SW480 (cell line): ENCODE data around the gene PPP1CB.
"Not testable (repeated sequence)": the region's sequence is repeated elsewhere in the genome, so short reads cannot be mapped to it uniquely, and the experiment has no call there.

Source experiments
- DNase-seq: peaks from one replicate; pipeline ENCODE4 v3.0.0-alpha.2; 2016; ENCODE audit warnings: low spot score

PPP1CB gene

DNA sequence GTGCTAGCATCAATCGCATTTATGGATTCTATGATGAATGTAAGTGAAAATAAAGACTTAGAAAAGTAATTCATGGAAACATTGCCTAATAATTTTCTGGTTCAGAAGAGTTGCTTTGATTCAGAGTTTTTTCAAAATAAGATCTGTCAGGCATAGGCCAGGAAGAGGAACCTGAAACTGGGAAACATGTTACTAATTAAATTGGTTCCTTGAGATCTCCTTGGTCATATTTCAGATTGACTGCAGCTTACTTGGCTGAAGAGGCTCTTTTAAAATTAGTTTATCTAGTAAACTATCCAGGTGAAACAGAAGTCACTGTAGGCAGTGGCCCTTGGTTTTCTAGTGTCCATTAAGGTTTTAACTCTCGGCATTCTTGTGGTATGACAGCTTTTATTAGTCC is 27.4 kb downstream of the PPP1CB start:
- no peak for DNase-seq

DNA sequence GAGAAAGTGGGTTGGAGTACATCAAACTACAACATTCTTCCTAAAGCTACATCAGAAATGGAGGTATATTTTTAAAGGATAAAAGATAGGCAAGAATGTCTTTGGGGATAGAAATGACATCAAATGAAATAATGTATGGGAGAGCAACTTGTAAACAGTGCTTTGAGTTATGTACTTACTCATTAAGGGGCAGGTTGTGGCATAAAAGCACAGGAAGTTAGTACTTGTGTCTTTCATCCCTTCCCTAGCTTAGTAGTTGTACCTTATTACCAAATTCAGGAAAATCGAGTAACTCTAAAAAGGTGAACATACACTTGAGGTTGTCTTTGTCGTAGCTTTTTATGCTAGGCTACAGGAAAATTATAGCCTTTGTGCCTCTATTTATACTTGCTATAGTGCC is 28.9 kb downstream of the PPP1CB start:
- no peak for DNase-seq

DNA sequence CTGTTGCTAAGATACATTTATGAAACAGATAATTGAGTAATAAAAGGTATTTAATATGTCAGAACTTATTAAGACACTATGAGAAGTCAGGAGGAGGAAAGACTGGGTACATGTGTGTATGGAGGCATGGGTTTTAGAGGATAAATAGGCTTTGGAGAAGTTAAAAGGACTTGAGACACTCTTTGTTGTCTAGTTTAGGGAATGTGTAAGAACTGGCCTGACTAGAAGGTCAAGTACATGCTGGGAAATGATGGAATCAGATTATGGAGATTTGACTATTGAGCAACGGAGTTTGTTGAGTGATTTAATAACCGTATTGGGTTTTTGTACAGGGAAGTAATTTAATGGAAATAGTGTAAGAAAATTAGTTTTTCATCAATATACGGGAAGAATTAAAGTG is 30.8 kb downstream of the PPP1CB start:
- DNase-seq = no peak

DNA sequence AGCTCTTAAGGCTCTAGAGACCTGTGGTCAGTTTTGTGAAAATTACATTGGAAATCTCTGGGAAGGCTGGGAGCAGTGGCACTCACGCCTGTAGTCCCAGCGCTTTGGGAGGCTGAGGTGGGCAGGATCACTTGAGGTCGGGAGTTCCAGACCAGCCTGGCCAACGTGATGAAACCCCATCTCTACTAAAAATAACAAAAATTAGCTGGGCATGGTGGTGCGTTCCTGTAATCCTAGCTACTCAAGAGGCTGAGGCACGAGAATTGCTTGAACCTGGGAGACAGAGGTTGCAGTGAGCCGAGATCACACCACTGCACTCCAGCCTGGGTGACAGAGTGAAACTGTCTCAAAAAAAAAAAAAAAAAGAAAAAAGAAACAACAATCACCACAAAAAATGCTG is 32.9 kb downstream of the PPP1CB start:
- DNase-seq = not testable (repeated sequence)

DNA sequence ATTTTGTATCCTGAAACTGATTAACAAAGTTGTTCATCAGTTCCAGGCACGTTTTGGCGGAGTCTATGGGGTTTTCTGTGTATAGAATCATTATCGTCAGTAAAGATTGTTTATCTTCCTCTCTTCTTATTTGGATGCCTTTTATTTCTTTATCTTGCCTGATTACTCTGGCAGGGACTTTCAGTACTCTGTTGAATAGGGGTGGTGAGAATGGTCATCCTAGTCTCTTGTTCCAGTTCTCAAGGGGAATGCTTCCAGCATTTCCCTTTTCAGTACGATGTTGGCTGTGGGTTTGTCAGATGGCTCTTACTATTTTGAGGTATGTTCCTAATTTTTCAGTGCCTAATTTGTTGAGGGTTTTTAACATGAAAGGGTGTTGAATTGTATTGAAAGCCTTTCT is 45.0 kb downstream of the PPP1CB start:
- no peak for DNase-seq

DNA sequence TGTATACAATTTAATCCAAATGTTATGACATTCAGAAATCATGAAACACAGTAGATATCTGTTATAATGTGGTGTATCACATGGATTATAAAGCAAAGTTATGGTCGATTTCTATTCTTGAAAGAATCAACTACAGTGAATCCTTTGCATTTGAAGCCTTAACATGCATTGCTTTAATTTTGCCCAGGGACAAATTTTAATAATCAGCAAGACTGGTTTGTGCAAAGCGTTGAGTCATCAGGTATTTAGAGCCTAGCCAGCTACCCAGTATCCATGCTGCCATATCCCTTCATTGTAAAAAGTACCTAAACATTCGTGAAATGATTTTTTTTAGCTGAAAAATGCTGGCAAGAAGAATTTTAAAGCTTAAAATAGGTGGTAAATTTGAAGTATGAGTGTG is 50.1 kb downstream of the PPP1CB start:
- no peak for DNase-seq

DNA sequence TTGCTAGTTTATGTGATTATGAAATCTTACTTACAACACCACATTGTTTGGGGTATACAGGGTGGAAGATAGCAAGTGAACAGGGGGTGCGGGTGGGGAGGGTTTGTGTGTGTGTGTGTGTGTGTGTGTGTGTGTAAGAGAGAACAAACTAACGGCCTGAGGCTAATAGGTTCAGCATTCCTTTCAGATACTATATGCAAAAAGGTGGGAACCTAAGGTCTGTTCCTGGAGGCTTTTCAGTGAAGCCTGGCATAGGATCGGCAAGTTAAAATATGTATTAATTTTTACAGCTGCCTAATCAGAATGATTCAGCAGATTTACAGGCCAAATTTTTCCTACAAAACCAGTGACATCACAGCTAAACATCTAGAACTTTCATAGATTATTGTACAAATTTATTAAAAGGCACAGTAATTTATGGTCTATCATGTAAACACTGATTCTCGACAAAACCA is 51.4 kb downstream of the PPP1CB start:
- no peak for DNase-seq

DNA sequence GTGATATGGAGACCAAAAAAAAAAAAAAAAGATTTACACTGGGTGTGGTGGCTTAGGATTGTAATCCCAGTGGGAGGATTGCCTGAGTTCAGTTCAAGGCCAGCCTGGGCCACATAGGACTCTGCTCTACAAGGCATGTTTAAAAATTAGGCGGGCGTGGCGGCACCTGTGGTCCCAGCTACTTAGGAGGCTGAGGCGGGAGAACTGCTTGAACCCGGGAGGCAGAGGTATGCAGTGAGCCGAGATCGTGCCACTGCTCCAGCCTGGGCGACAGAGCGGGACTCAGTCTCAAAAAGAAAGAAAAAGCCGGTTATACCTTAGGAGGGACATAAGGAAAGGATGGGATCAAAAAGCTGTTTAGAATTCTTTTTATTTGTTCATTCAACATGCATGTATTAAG is 58.3 kb downstream of the PPP1CB start:
- DNase-seq = no peak

DNA sequence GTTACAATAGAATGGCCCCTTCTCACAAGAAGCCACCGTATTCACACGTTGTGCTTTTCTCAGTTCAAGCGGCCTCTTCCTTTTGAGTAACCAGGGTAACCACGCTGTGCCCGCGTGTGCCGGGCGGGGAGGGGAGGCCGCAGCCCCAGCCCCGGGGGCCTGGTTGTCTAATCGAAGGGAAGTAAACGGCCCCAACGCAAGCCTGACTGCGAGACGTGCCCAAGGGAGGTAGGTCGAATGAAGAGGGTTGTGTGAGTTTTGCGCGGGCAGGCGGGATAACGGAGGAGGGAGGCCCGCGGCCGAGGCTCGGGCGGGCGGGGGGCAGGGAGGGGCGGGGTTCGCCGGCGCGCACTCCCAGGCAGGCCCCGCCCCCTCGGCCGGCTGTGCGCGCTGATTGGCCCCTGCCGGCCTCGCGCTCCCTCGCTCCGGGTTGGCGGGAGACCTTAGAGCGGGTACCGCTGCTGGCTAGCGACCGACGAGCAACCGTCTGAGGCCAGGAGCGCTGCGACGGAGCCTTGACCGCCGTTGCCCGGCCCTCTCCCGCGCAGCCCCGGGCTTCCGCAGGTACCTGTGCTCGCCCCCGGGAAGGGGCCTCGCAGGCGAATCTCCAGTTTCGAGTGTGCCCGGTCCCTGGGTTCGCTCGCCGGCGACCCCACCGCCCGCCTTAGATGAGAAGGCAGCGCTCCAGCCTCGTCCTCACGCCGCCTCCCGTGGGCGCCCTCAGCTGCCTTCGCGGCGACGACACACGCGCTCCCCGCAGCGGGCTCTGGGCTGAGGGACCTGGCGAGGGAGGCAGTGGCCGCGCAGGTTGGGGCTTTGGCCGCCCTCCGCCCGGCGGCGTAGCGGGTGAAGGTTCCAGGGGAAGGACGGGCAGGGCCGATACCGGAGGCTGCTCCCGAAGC is 59.0 kb downstream of the PPP1CB start, which contains the start of gene SPDYA:
TSS of gene SPDYA (plus strand) at position 451 of the 902 bp plus-strand sequence. CDS start 5,181 bp downstream, outside the sequence.
- DNase-seq = peak; percentile 14

DNA sequence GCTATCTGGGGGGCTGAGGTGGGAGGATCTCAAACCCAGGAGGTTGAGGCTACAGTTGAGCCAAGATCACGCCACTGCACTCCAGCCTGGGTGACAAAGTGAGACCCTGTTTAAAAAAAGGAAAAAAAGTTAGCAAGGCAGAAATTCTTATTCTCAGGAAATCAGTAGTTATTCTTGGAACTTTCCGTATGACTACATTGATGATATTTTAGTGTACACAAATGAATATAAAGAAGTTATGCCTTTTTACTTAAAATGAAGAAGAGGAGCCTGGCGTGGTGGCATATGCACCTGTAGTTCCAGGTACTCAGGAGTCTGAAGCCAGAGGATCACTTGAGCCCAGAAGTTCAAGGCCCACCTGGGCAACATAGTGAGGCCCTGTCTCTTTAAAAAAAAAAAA is 66.4 kb downstream of the PPP1CB start:
- no peak for DNase-seq

DNA sequence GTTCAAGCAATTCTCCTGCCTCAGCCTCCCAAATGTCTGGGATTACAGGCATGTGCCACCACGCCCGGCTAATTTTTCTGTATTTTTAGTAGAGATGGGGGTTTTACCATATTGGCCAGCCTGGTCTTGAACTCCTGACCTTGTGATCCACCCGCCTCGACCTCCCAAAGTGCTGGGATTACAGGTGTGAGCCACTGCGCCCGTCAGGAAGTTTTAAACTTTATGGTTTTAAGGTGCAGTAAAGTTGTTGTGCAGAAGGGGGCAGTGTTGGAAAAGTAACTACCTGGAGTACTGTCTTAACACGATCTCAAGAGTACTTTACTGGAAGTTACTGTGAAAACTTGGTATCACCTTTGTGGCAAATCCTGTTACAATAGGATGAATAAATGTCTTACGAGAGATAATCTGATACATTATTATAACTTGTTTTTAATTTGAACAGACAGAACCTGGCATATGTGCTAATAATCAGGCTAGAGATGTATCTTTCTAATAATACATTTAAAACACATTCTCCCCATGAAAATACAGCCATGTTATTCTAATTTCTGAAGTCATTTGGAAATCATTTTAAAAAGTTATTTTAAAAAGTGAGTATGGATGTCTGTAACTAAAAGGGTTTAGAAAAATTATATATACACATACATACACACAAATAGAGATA is 69.8 kb downstream of the PPP1CB start:
- peak; percentile 66 for DNase-seq

DNA sequence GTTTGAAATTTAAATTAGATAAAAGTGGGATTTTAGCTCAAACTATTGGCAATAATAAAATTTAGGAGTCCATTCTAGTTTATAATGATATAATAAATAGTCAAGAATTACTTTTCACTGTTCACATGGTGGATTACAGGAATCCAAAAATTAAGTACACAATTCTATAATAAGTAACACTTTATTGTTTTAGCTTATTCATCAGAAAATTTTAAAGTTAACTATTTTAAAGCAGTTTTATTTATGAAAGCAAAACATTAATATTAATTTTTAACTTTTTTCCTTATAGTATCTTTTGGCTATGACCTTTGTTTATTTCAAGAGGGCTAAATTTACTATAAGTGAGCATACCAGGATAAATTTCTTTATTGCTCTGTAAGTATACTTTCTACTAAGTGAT is 70.4 kb downstream of the PPP1CB start:
- no peak for DNase-seq

DNA sequence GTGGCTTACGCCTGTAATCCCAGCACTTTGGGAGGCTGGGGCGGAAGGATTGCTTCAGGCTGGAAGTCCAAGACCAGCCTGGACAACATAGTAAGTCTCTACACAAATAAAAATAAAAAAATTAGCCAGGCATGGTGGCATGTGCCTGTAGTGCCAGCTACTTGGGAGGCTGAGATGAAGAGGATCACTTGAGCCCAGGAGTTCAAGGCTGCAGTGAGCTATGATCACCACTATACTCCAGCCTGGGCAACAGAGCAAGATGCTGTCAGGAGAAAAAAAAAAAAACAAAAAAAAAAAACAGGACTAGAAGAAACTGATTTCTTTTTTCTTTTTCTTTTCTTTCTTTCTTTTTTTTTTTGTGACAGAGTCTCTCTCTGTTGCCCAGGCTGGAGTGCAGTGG is 72.6 kb downstream of the PPP1CB start:
- no peak for DNase-seq

DNA sequence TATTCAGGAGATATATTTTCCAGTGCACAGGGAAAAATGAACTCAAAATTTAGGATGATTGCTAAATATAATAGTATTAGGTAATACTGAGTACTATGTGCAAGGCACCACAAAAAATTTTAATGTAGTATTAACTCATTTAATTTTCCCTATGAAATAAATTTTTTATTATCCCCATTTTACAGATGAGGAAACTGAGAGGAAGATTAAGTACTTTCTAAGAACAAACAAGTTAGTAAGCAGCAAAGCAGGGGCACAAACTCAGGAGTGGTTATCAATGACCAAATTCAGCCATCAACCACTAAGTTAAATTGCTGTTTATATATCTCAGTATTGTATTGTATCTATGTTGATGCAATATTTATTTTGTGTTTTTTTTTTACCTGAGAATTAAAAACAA is 73.2 kb downstream of the PPP1CB start:
- no peak for DNase-seq

DNA sequence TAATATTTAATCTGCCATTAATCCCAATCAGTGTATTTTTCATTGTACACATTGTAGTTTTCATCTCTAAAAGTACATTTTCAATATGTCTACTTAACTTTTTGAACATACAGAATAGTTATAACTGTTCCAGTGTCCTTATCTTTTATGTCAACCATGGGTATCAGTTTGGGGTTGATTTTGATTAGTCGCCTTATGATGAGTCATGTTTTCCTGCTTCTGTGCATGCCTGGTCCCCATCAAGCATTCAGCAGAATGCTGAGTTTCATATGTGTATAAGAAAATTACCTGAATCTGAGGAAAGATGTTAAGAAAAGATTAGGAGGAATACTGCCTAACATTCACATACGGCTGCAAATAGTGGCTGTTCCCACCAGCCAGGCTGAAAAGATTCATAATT is 76.8 kb downstream of the PPP1CB start:
- DNase-seq = no peak

DNA sequence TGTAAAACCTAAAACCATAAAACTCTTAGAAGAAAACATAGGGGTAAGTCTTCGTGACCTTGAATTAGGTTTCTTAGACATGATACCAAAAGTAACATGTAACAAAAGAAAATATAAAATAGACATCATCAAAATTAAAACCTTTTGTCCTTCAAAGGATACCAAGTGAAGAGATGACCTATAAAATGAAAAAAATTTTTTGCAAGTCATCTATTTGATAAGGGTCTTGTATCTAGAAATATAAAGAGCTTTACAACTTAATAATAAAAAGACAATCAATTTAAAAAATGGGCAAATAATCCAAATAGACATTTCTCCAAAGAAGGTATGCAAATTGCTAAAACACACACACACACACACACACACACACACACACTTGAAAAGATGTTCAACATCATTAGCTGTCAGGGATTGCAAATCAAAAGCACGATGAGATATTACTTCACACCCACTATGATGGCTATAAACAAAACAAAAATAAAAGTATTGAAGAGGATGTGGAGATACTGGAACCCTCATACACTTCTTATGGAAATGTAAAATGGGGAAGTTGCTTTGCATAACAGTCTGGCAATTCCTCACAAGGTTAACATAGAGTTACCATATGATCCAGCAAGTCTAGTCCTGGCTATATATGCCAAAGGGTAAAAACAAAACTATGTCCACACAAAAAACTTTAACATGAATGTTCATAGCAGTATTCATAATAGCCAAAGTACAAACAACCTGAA is 82.3 kb downstream of the PPP1CB start:
- DNase-seq = no peak

DNA sequence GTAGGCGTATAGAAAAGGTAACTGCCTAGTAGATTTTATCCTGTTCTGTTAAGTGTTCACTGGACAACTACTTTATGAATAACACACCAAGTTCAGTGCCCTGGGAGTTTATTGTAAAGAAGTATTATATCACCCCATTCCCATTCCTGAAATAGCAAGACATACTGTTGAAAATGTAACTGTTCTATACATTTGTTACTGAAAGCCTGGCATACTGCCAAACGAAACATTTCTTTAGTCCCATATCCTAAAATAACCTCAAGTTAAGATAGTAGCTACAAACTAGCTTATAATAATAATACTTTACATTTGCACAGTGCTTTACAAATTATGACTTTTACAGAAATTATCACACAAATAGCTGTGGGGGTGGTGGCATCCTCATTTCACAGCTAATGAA is 84.2 kb downstream of the PPP1CB start:
- DNase-seq = no peak

DNA sequence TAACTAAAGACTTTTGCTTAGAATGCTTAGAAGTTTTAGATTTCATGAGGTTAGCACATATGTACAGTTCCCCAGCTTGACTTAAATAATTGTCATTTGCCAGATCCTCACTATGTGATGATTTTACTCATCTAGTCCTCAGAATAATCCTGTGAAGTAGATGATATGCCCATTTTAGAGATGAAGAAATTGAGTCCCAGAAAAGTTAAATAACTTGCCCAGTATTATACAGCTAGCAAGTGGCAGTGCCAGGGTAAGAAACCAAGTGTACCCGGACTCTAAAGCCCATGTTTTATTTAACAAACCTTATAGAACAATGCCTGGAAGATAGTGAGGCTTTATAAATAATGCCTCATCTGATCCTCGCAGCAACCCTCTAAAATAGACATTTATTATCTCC is 87.3 kb downstream of the PPP1CB start:
- DNase-seq = no peak

DNA sequence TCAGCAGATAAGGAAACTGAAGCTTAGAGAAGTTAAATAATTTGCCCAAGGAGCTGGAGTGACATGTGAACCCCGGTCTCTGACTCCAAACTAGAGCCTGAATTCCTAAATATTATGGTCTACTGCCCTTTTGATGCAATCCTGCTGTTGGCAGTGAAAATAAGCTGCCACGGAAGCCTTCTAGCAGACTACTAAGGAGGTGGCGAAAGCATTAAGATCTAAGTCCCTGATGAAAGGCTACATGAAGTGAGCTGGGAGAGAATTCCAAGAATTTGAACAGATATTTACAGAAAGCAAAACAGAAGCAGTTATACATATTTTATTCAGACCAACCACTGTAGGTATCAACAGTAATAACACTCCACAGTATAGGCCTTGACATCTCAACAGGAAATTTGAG is 90.4 kb downstream of the PPP1CB start:
- DNase-seq = no peak
